ENCODE data around the gene P2RY14.
A peak's percentile ranks its signal among the peaks of the same experiment; 100 is the strongest.

Gene P2RY14

GRCh38 chr3:151319628-151320027, 41.3 kb upstream of the P2RY14 start:
- no peaks in the 10 kb centered on the region for H3K9me3 ChIP-seq
- H3K27me3 ChIP-seq = no peaks in the 10 kb centered on the region
- TF ChIP-seq CTCF (IDR thresholded peaks at IDR 0.05) = no peak
- H3K4me3 ChIP-seq (ENCODE audit: low read depth in 1 of 2, low read length in 1 of 2) = no peak overlapping the region
- no peaks in the 10 kb centered on the region for H3K36me3 ChIP-seq
- peaks cover 65 to 75% of the 10 kb centered on the region in 2 experiments for H3K4me1 ChIP-seq (ENCODE audit: control insufficient read depth in 1 of 2, insufficient read depth in 1 of 2, low read depth in 1 of 2, low read length in 1 of 2)
- H3K27ac ChIP-seq = peak overlapping the region; percentile 89

- H3K4me1 ChIP-seq (ENCODE audit: control insufficient read depth in 1 of 2, insufficient read depth in 1 of 2, low read depth in 1 of 2, low read length in 1 of 2) = peaks cover 65 to 75% of the 10 kb centered on the region in 2 experiments
- no peaks in the 10 kb centered on the region for H3K9me3 ChIP-seq
- H3K4me3 ChIP-seq (ENCODE audit: low read depth in 1 of 2, low read length in 1 of 2) = peak overlapping the region; percentile 41 to 52
- no peak for TF ChIP-seq CTCF (IDR thresholded peaks at IDR 0.05)
- H3K27ac ChIP-seq = peak overlapping the region; percentile 89
- H3K36me3 ChIP-seq = no peaks in the 10 kb centered on the region
- H3K27me3 ChIP-seq = no peaks in the 10 kb centered on the region
Measured at GRCh38 chr3:151318991-151319390, 40.6 kb upstream of the P2RY14 start.

- Histone ChIP-seq H3K9me3 (no peaks in the 10 kb centered on the region), H3K4me3 (ENCODE audit: low read depth in 1 of 2, low read length in 1 of 2) (peak overlapping the region; percentile 41 to 52), H3K36me3 (no peaks in the 10 kb centered on the region), H3K4me1 (ENCODE audit: control insufficient read depth in 1 of 2, insufficient read depth in 1 of 2, low read depth in 1 of 2, low read length in 1 of 2) (peaks cover 63 to 71% of the 10 kb centered on the region in 2 experiments), H3K27me3 (no peaks in the 10 kb centered on the region), H3K27ac (peak overlapping the region; percentile 89)
- TF ChIP-seq CTCF (IDR thresholded peaks at IDR 0.05) = no peak
Measured at GRCh38 chr3:151318313-151318712, 40.0 kb upstream of the P2RY14 start.

GRCh38 chr3:151316267-151316991, 38.1 kb upstream of the P2RY14 start, which contains the start of gene GPR87:
Gene GPR87, minus strand, starts transcription at chr3:151316820. Its CDS starts 16,720 bp downstream, at chr3:151300100.
- H3K4me1 ChIP-seq (ENCODE audit: control insufficient read depth in 1 of 2, insufficient read depth in 1 of 2, low read depth in 1 of 2, low read length in 1 of 2) = peaks cover 48 to 52% of the 10 kb centered on the region in 2 experiments
- no peaks in the 10 kb centered on the region for H3K9me3 ChIP-seq
- no peak within 1 kb of the TSS for H3K4me3 ChIP-seq (ENCODE audit: low read depth in 1 of 2, low read length in 1 of 2)
- H3K36me3 ChIP-seq = no peaks in the 10 kb centered on the region
- no peak for TF ChIP-seq CTCF (IDR thresholded peaks at IDR 0.05)
- peak within 1 kb of the TSS; percentile 89 for H3K27ac ChIP-seq
- no peaks in the 10 kb centered on the region for H3K27me3 ChIP-seq

- no peaks in the 10 kb centered on the region for H3K36me3 ChIP-seq
- no peak for TF ChIP-seq CTCF (IDR thresholded peaks at IDR 0.05)
- H3K4me3 ChIP-seq (ENCODE audit: low read depth in 1 of 2, low read length in 1 of 2) = no peak overlapping the region
- H3K27ac ChIP-seq = no peak overlapping the region
- no peaks in the 10 kb centered on the region for H3K9me3 ChIP-seq
- peaks cover 42 to 46% of the 10 kb centered on the region in 2 experiments for H3K4me1 ChIP-seq (ENCODE audit: control insufficient read depth in 1 of 2, insufficient read depth in 1 of 2, low read depth in 1 of 2, low read length in 1 of 2)
- no peaks in the 10 kb centered on the region for H3K27me3 ChIP-seq
Measured at GRCh38 chr3:151315846-151316245, 37.5 kb upstream of the P2RY14 start.

Data from neutrophil (primary cell).